HK-2 (cell line): ENCODE measurements around the gene SULT6B1.
"Not testable (repeated sequence)": the region's sequence is repeated elsewhere in the genome, so short reads cannot be mapped to it uniquely, and the experiment has no call there.

Experiments used
- DNase-seq: peaks from one replicate; pipeline ENCODE4 v3.0.0-alpha.2; 2018; ENCODE audit not compliant: unreplicated experiment

SULT6B1 gene, protein sequence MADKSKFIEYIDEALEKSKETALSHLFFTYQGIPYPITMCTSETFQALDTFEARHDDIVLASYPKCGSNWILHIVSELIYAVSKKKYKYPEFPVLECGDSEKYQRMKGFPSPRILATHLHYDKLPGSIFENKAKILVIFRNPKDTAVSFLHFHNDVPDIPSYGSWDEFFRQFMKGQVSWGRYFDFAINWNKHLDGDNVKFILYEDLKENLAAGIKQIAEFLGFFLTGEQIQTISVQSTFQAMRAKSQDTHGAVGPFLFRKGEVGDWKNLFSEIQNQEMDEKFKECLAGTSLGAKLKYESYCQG

DNA sequence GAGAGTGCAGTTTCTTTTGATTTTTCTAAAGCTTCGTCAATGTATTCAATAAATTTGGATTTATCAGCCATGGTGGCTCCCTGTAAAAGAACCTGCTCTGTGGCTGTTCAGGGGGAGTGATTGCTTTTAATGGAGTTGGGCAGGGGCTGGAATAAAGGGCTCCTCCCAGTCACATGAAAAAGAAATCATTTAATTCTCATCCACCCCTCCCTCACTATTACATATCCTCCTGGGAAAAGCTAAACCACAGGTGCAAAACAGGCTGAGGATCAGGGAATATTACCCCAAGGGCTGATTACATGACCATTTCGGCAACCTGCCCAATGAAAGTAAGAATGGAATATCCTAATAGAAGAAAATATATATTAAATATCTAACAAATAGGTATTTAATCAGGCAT is at the start of gene SULT6B1:
SULT6B1 (minus strand) TSS at position 101 of the 400 bp plus-strand sequence; CDS start at position 71, 30 bp downstream.
- no peak for DNase-seq

DNA sequence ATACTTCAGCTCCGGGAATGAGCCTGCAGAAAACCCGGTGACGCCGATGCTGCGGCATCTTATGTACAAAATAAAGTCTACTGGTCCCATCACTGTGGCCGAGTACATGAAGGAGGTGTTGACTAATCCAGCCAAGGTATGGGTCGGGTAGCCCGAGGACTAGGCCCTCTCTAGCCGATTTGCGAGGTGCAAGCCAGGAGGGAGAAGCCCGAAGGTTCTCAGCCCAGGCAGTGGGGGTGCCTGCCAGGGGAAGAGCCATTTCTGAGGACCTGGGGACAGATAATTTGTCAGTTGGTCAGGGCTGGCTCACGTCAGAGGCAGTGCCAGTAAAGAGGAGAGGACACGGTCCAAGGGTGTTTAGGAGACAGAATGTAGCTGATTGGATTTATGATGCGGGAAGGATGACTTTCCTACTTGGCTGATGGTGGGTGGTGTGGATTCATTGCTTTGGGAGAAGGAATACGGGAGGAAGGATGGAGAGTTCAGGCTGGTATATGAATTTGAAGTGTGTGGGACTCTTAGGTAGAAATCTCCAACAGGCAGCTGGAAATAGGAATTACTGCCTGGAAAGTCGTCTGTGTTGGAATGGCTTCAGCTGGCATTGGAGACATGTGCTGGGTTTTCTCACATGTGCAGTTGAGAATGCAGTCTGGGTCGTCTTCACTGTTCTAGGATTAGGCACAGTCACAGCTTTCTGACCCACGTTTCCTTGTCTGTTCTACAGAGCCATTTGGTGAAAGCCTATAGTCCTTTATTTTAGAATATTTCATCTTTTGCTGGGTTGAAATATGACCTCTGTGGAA is 43.9 kb upstream of the SULT6B1 start:
- peak; percentile 33 for DNase-seq

DNA sequence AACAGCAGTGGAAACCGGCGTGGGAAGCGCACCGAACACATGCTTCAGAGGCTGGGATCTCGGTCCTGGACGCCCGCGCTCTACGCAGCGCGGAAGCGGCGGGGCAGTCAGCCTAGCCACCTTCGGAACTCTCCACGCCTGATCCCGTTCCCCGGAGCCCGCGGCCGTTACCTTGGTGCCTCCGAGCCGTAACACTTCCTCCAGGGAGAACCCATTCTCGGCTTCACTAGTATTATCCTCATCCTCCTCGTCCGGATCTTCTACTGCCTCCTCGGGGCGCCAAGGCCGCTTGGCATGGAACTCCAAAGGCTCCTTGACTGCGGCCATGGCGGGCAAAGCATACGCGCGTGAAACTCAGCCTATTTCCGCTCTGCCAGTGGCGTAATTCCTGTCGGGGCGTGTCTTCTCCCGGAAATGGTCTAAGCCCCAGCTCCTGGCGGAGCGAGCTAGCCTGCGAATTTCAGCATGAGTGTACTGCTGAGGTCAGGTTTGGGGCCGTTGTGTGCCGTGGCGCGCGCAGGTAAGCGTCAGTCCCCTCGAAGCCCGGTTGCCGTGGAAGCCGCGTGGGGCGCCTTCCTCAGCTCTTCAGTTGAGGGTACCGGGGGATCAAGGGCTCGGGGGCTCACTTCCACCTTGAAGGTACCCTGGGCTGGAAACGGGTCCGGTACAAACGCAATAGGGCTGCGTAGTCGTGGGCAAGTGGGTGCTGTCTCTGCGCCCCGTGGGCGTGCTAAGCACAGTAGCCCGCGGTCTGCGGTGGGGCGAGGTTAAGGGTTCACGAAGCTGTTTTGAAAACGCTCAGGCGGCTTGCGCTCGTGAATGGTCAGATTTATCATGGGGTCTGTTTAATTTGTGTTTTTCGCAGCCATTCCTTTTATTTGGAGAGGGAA is 43.0 kb upstream of the SULT6B1 start, which contains the start of the genes CEBPZ and NDUFAF7:
CEBPZ (minus strand) TSS at position 356 of the 890 bp plus-strand sequence; CDS start at position 327, 29 bp downstream.
NDUFAF7 (plus strand) TSS at position 418 of the 890 bp plus-strand sequence; CDS start at position 466, 48 bp downstream.
- DNase-seq, result peak; percentile 91

DNA sequence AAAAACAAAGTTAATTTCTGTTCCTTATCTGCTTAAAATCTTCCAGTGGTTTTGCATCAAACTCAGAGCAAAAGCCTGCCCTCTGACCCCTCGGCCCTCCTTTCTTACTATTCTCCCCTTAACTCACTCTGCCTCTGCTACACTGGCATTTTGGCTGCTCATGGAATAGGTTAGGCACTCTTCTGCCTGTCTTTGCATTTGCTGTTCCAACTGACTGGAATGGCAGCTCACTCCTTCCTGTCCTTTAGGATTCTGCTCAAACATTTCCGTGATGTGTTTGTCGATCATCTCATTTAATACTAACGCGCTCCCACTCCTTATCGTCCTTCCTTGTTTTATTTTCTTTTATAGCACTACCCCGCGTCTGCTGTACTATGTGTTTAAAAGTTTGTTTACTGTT is 42.1 kb upstream of the SULT6B1 start:
- DNase-seq, result no peak

DNA sequence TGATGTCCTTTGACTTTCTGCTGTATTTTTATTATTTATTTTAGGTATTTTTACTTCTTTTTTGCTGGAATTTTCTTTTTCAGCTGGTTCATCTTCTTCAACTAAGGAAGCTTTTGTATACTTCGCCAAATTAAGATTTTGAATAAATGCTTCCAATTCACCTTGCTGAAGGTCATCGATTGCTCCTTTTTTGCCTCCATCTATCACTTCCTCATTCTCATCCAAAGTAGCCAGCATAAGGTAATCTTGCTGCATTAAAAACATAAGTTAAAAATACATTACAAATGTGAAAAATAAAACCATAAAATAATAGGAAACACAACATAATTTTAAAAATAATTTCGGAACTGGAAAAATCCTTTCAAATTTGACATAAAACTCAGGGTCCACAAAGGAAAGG is 40.3 kb upstream of the SULT6B1 start:
- no peak for DNase-seq

DNA sequence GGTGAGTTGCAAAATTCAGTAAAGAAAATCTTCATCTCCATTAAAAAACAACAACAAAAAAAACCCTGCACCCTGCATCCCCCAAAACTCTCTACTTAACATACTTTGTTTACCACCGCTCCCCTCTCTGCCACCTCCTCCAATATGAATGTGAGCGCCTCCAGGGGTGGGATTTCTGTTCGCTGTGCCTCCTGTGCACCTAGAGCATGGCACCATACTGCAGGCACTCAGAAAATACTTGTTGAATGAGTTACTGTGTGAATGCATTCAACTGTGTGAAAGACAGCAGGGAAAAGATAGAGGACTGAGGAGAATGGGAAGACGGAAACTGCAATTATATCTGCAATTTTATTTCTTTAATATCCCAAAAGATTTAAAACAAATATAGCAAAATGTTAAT is 38.4 kb upstream of the SULT6B1 start:
- no peak for DNase-seq

DNA sequence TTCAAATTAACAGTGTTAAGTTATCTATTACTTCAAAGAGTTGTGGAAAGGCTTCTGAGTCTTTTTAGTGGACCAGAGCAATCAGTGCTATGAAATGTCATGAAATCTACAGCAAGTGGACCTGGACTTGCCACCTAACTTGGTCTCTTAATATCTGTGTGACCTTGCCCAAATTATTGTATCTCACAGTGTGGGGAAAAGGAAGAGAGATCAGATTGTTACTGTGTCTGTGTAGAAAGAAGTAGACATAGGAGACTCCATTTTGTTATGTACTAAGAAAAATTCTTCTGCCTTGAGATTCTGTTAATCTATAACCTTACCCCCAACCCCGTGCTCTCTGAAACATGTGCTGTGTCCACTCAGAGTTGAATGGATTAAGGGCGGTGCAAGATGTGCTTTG is 36.7 kb upstream of the SULT6B1 start:
- DNase-seq, result not testable (repeated sequence)

DNA sequence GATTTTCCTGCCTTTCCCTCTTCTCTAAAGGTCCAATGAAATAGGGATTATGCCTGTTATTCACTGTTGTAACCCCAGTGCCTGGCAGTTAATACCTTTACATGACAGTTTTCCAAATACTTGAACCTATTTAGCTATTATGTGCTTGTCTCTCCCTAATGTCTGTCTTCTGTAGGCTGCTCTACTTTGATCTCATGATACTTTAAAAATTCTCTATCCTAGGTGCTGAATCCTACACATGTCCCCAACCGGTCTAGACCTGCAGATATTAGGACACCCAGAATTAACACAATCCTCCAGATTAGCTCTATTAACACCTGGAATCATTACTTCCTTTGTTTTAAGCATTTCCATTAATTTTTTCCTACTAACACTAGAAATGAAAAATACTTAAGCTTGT is 35.6 kb upstream of the SULT6B1 start:
- no peak for DNase-seq

DNA sequence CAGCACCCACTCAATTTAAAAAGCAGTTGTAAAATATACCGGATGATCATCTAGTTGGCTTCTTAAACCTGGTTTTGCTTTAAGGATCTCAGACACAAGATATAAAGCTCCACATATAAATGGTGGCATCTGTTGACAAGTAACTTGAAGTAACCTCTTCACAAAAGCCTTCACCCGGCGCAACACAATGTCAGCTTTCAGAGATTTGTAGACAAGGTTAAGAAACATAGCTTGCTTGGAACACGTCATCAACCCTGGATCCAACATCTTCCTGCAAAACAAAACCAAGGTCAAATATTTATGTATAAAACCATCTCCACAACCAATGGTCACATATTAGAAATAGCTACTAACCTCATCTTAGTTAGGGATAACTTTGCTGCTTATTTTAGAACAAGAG is 34.7 kb upstream of the SULT6B1 start:
- DNase-seq, result no peak

DNA sequence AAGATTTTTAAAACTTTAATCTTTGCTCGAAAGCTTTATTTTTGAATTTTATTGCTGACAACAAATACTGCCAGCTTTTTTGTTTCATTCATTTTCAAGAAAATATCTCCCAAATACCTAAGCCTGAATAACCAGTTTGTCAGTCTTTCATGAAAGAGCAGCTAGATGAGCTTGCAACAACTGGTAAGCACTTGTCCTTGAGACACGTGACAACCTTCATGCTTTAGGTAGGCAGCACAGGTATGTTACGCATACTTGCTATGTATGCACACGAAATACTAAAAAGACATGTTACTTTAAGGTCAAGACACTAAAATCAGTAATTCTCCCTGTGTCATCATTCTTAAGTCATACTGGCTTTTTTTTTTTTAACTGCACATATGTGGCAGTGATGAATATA is 30.6 kb upstream of the SULT6B1 start:
- no peak for DNase-seq

DNA sequence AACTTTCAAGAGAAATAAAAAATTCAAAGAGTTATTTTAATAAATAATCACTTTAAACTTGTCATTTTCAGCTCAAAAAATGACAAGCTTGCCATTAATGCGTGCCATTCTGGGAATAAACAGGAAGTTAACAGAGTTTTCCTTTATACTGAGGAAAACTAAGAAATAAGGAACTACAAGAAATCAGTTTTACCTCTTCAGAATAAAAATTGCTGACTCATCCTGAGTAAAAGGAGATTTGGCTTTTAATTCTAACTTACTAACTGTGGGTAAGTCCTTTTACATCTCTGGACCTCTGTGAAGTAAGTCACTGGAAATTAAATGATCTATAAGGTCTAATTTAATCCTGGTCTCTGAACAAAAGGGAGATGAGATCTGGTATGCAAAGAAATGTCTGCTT is 26.8 kb upstream of the SULT6B1 start:
- DNase-seq, result no peak

DNA sequence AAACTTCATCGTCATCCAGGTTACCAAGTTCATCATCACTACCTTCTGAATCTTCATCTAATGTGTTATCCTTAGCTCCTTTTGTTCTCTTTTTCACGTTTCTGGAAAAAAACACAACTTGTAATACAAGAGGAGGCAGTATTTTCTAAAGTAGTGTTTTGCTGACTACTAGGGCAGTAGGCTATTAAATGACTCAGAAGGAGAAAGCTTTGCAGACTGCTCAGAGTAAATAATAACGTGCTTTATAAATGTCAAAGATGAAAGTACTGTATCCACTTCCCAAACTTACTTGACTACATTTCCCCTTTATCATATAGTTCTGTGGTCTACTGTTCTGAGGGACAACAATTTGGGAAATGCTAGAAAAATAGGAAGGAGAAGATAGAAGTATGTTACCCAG is 23.5 kb upstream of the SULT6B1 start:
- DNase-seq, result no peak

DNA sequence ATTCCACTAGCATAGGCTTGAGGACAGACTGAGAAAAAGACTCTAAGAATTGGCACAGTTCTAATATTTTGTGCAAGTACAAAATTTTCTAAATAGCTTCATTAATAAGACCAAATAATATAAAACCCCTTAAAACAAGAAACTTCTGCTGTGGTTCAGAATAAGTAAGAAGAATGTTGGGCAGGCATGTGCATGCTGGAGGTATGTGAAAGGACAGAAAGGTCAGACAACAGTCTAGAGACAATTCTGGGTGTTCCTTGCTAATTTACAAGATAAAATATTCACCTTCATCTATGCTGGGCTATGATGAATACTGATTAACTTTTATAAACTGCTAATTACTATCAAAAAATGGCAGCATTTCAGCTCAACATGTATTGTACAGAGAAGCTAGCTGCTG is 22.7 kb upstream of the SULT6B1 start:
- DNase-seq, result no peak

DNA sequence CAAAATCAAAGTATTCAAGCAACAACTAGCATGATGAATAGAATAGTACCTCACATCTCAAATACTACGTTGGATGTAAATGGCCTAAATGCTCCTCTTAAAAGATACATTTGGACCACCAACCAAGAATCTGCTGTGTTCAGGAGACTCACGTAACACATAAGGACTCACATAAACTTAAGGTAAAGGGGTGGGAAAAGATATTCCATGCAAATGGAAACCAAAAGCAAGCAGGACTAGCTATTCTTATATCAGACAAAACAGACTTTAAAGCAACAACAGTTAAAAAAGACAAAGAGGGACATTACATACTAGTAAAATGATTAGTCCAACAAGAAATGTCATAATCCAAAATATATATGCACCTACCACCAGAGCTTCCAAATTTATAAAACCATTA is 18.3 kb upstream of the SULT6B1 start:
- not testable (repeated sequence) for DNase-seq

DNA sequence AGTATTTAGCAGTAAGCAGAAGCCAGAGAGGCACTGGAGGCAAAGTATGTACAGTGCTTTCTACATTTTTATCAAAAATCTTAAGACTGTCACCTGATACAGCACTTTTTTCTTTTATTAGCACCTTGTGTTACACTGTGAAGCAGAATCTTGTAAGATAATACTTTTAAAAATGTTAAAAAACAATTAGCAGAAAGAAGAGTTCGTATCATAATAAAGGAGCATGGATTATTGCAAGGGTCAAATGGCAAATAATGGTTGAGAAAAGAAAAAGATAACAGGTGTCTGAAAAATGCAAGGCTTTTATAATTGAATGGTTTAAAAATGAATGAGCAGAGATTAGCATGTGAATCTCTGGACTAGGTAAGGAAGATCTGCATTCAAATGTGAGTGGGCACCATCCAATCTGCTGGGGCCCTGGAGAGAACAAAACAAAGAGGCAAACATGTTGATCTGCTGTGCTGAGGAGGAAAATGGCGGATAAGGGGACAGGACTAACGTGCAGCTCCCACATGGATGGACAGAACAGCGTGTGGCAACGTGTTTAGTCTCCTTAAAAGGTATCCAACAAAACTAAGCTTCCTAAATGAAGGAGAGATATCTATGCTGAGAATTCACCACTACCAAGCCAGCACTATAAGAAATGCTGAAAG is 17.3 kb upstream of the SULT6B1 start:
- DNase-seq, result no peak

DNA sequence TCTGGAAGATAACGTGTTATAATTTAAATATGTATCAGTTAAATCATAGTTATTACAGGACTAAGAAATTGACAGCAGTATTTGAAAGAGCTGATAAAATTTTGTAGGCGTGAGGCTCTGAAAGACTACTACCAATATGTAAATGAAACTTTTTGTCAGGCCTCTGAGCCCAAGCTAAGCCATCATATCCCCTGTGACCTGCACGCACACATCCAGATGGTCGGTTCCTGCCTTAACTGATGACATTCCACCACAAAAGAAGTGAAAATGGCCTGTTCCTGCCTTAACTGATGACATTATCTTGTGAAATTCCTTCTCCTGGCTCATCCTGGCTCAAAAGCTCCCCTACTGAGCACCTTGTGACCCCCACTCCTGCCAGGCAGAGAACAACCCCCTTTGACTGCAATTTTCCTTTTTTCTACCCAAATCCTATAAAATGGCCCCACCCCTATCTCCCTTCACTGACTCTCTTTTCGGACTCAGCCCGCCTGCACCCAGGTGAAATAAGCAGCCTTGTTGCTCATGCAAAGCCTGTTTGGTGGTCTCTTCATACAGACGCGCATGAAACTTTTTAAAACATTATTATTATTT is 16.7 kb upstream of the SULT6B1 start:
- DNase-seq, result not testable (repeated sequence)

DNA sequence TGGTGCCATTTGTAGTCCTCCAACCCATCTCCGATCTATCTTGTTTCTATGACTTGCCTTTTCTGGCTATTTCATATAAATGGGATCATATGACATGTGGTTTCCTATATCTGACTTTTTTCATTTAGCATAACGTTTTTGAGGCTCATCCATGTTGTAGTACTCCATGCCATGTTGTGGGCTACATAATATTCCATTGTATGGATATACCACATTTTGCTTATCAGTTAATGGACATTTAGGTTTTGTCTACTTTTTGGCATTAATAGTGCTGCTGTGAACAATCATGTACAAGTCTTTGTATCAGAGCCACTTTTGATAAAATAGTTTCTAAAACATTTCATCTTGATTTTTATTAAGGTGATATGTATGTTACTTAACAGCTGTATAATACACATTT is 15.2 kb upstream of the SULT6B1 start:
- DNase-seq, result no peak

DNA sequence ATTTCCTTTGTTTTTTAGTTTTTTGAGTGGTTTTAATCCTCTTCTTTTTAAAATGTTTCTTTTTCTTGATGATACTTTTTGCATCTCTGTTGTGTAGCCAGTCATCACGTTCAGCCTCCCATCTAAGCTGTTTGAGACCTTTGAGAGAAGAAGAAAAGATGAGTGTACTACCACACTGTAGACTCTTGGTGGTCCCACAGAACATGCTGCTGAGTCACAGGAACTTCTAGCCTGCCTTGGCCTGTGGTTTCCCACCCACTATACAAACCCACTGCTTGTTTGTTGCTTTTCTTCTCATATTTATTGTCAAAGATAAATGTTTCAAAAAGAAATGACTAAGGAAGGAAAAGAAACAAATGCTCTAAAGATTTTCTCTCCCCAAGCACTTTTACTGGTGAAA is 13.3 kb upstream of the SULT6B1 start:
- DNase-seq, result no peak

DNA sequence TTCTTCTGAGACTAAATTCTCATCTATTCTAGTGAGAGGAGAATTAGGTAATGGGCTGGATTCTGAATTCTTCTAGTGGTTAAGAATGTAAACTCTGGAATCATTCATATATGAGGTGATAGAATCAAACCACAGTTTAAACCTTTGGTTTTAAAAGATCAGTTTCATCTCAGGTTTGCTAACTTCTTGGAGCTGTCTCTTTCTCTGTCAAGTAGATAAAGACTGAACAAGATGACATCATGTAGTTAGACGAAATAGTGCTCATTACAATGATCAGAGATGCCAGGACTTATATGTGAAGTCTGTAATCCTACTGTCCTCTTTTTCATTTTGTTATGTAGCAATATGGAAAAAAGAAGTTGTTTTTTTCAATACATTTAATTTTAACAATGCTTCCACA is 12.7 kb upstream of the SULT6B1 start:
- no peak for DNase-seq

DNA sequence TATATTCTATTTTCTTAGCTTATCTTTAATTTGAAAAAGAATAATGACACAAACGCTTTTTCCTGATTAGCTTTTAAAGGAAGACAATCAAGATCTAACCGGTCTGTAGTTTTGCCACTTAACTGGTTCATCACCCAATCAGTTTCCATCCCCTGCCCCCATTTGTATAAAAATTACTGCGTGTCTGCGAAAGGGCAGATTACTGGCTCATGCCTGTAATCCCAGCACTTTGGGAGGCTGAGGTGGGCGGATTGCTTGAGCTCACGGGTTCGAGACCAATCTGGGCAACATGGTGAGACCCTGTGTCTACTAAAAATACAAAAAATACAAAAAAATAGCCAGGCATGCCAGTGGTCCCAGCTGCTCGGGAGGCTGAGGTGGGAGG is 10.2 kb upstream of the SULT6B1 start:
- DNase-seq, result no peak
